ENCODE measurements around the gene BBC3. TPM values are rescaled to one million over a fixed set of nuclear protein-coding genes. Genes with fewer than 3 reads are reported as not detected.

The BBC3 gene
- 0.42 TPM in 1 of 2 replicates, not detected in the other for polyA plus RNA-seq

GRCh38 chr19:47230921-47231214 is at the start of gene BBC3:
BBC3 (minus strand) TSS chr19:47231199; CDS start chr19:47228431, 2,768 bp downstream.

GRCh38 chr19:47274071-47274890 is 43.3 kb upstream of the BBC3 start, which contains the start of gene INAFM1:
INAFM1 (plus strand) TSS chr19:47274885; CDS start chr19:47274920, 35 bp downstream.

GRCh38 chr19:47255879-47256692 is 25.1 kb upstream of the BBC3 start, which contains the start of gene CCDC9:
CCDC9 (plus strand) TSS chr19:47256525; CDS start chr19:47258401, 1,876 bp downstream.

Other genes with a start within 250 kb of the BBC3 start
- gene NPAS1, start 211.4 kb downstream of the BBC3 start, polyA plus RNA-seq: not detected in 2 replicates
- gene TMEM160, start 182.6 kb downstream of the BBC3 start, polyA plus RNA-seq: 1.7 and 2.0 TPM in 2 replicates
- gene ZC3H4, start 117.4 kb downstream of the BBC3 start, polyA plus RNA-seq: 9.1 and 10.6 TPM in 2 replicates
- 13.2 and 17.4 TPM in 2 replicates for gene SAE1, start 100.4 kb downstream of the BBC3 start, polyA plus RNA-seq
- gene CCDC9, start 25.3 kb upstream of the BBC3 start, polyA plus RNA-seq: 0.11 TPM in 1 of 2 replicates, not detected in the other
- gene INAFM1, start 43.7 kb upstream of the BBC3 start, polyA plus RNA-seq: 1.4 TPM in 1 of 2 replicates, not detected in the other
- gene C5AR1, start 78.7 kb upstream of the BBC3 start, polyA plus RNA-seq: 0.13 TPM in 1 of 2 replicates, not detected in the other
- not detected in 2 replicates for gene C5AR2, start 101.0 kb upstream of the BBC3 start, polyA plus RNA-seq
- 0.32 and 0.81 TPM in 2 replicates for gene DHX34, start 118.1 kb upstream of the BBC3 start, polyA plus RNA-seq
- 0.31 and 7.3 TPM in 2 replicates for gene MEIS3, start 188.3 kb upstream of the BBC3 start, polyA plus RNA-seq
- 0.24 and 3.9 TPM in 2 replicates for gene SLC8A2, start 240.7 kb upstream of the BBC3 start, polyA plus RNA-seq